Lung (tissue), 12 donors: Measurements from ENCODE around the gene YRDC. TPM values are rescaled to one million over a fixed set of nuclear protein-coding genes. Genes with fewer than 3 reads are reported as not detected.

Experiments
- ATAC-seq: fragments of 200-7000 bp; cut with Tn5 transposase; one replicate; pipeline ENCODE4 v1.9.1; 2020; ENCODE audit warnings: moderate number of reproducible peaks; ENCODE audit not compliant: insufficient read depth, low FRiP score
- DNase-seq, 3 donors: peaks; one replicate each; pipeline ENCODE4 v3.0.0-alpha.2; 2013 to 2017
- H3K27ac ChIP-seq, 2 donors: one replicate each; pipeline ENCODE4 v1.5.1; 2013; ENCODE audit warnings: mild to moderate bottlenecking in 2 of 2, moderate library complexity in 2 of 2, control low read depth in 1 of 2, inconsistent platforms in 1 of 2, low read depth in 1 of 2, low read length in 1 of 2
- H3K27me3 ChIP-seq, 3 donors: one replicate each; pipeline ENCODE4 v1.5.1; 2013; ENCODE audit warnings: low read length in 2 of 3; ENCODE audit not compliant: control insufficient read depth in 3 of 3, insufficient read depth in 3 of 3
- H3K36me3 ChIP-seq, 4 donors: one replicate each; pipeline ENCODE4 v1.5.1; 2013; ENCODE audit warnings: low read length in 4 of 4, mild to moderate bottlenecking in 1 of 4, moderate library complexity in 1 of 4; ENCODE audit not compliant: control insufficient read depth in 4 of 4, insufficient read depth in 4 of 4
- H3K4me1 ChIP-seq, 5 donors: one replicate each; pipeline ENCODE4 v1.5.1; 2013; ENCODE audit warnings: low read length in 5 of 5, mild to moderate bottlenecking in 2 of 5, moderate library complexity in 1 of 5; ENCODE audit not compliant: control insufficient read depth in 5 of 5, insufficient read depth in 5 of 5
- H3K4me3 ChIP-seq: one replicate; pipeline ENCODE4 v1.5.1; 2013; ENCODE audit warnings: mild to moderate bottlenecking, control low read depth, moderate library complexity
- H3K9ac ChIP-seq, 2 donors: one replicate each; pipeline ENCODE4 v1.5.1; 2013; ENCODE audit warnings: low read length in 2 of 2, control low read depth in 1 of 2; ENCODE audit not compliant: insufficient read depth in 1 of 2
- H3K9me3 ChIP-seq, 4 donors: one replicate each; pipeline ENCODE4 v1.5.1; 2013; ENCODE audit warnings: low read length in 3 of 4, mild to moderate bottlenecking in 1 of 4, moderate library complexity in 1 of 4; ENCODE audit not compliant: control insufficient read depth in 4 of 4, insufficient read depth in 3 of 4
- CTCF ChIP-seq: IDR thresholded peaks from 2 replicates; pipeline ENCODE4 v1.5.1; 2012; ENCODE audit warnings: mild to moderate bottlenecking; ENCODE audit errors: control extremely low read depth, extremely low read depth
- WGBS, 2 donors: extraction: QIAGEN DNeasy Blood & Tissue Kit; methylation state at CpG; one replicate each; pipeline ENCODE4 v1.1.7; 2013; 5-methylcytosine and 5-hydroxymethylcytosine counted together
- polyA plus RNA-seq, 2 donors: library from polyadenylated mRNA; stranded (reverse); fragments of 200-250 nt; gene quantifications; one replicate each; pipeline ENCODE4 v1.2.1, GENCODE V29; 2013
- total RNA-seq, 2 donors: library from RNA; depleted of rRNA in 1 of 2; stranded (reverse); fragments of >200 nt in 1 of 2; gene quantifications; one replicate each; pipeline ENCODE4 v1.2.1, GENCODE V29; 2014 to 2021
- donor health status: control.
- donor health status: control.
- donor health status: Bipolar disorder and iron deficiency.
- donor health status: healthy.
- donor health status: DM: yes; HTN: yes; CAD: no.

Gene YRDC
- total and polyA plus RNA-seq, 4 donors: 9.5 to 26.2 (median 15.1) TPM

- peaks cover 0 to 19% (median 0%) of the 10 kb centered on the region in 4 donors for H3K9me3 ChIP-seq
- no peak overlapping the region for H3K9ac ChIP-seq
- 56% methylated on average over 67 to 68 of the region's 68 CpGs for WGBS, 2 donors
- DNase-seq: no peak
- H3K27me3 ChIP-seq: peaks cover 14 to 58% (median 31%) of the 10 kb centered on the region in 3 donors
- TF ChIP-seq CTCF: no peak
- H3K4me1 ChIP-seq: peaks cover 0 to 2% (median 0%) of the 10 kb centered on the region in 5 donors
- H3K27ac ChIP-seq: no peak overlapping the region
- no peak for ATAC-seq
- H3K36me3 ChIP-seq: no peaks in the 10 kb centered on the region
- H3K4me3 ChIP-seq: no peak overlapping the region
Observed at GRCh38 chr1:37761416-37762095, 46.5 kb downstream of the YRDC start.

- H3K36me3 ChIP-seq: no peaks in the 10 kb centered on the region
- no peak for TF ChIP-seq CTCF
- peaks cover 11 to 57% (median 25%) of the 10 kb centered on the region in 3 donors for H3K27me3 ChIP-seq
- H3K9me3 ChIP-seq: peaks cover 0 to 15% (median 0%) of the 10 kb centered on the region in 4 donors
- no peak overlapping the region for H3K9ac ChIP-seq
- DNase-seq (no peak), ATAC-seq (no peak)
- H3K4me1 ChIP-seq: no peaks in the 10 kb centered on the region
- 83 to 84% methylated on average over 2 of the region's 2 CpGs for WGBS, 2 donors
- H3K27ac ChIP-seq: no peak overlapping the region
- H3K4me3 ChIP-seq: no peak overlapping the region
Observed at GRCh38 chr1:37759451-37759850, 48.6 kb downstream of the YRDC start.

- Histone ChIP-seq H3K4me1 (peaks cover 0 to 9% (median 0%) of the 10 kb centered on the region in 5 donors), H3K27me3 (peaks cover 15 to 66% (median 25%) of the 10 kb centered on the region in 3 donors), H3K9me3 (peaks cover 0 to 6% (median 0%) of the 10 kb centered on the region in 4 donors), H3K27ac (no peak overlapping the region), H3K4me3 (no peak overlapping the region), H3K36me3 (no peaks in the 10 kb centered on the region), H3K9ac (no peak overlapping the region)
- no peak for ATAC-seq
- DNase-seq: no peak
- no peak for TF ChIP-seq CTCF
- 57 to 62% methylated on average over 4 of the region's 4 CpGs for WGBS, 2 donors
Observed at GRCh38 chr1:37755951-37756560, 52.0 kb downstream of the YRDC start.
